WERI-Rb-1 (cell line): ENCODE data around the gene ACSBG1.

Source experiments
- DNase-seq: peaks from one replicate; pipeline ENCODE4 v3.0.0-alpha.2; 2020
- H3K27ac ChIP-seq: fragments of 250-450 bp; sonication (Bioruptor Pico); 2 replicates; pipeline ENCODE4 v1.5.1; 2020; ENCODE audit warnings: mild to moderate bottlenecking, moderate library complexity
- H3K27me3 ChIP-seq: fragments of 250-450 bp; sonication (Bioruptor Pico); 2 replicates; pipeline ENCODE4 v1.5.1; 2021; ENCODE audit warnings: mild to moderate bottlenecking, low read depth, moderate library complexity; ENCODE audit not compliant: insufficient read depth, severe bottlenecking
- H3K36me3 ChIP-seq: fragments of 250-450 bp; sonication (Bioruptor Pico); 2 replicates; pipeline ENCODE4 v1.5.1; 2020; ENCODE audit warnings: mild to moderate bottlenecking, moderate library complexity
- H3K4me3 ChIP-seq: 2 replicates; pipeline ENCODE4 v1.5.1; 2011; ENCODE audit warnings: low read depth, mild to moderate bottlenecking, control low read depth, low read length
- H3K9me3 ChIP-seq: fragments of 250-450 bp; sonication (Bioruptor Pico); 2 replicates; pipeline ENCODE4 v1.5.1; 2021; ENCODE audit warnings: mild to moderate bottlenecking, moderate library complexity; ENCODE audit not compliant: severe bottlenecking
- TF ChIP-seq, protein P1 (sequence below): IDR thresholded peaks from 2 replicates; pipeline ENCODE4 v1.5.1; 2011; ENCODE audit warnings: low read depth, mild to moderate bottlenecking, control low read depth, inconsistent platforms, low read length

The ACSBG1 gene

DNA sequence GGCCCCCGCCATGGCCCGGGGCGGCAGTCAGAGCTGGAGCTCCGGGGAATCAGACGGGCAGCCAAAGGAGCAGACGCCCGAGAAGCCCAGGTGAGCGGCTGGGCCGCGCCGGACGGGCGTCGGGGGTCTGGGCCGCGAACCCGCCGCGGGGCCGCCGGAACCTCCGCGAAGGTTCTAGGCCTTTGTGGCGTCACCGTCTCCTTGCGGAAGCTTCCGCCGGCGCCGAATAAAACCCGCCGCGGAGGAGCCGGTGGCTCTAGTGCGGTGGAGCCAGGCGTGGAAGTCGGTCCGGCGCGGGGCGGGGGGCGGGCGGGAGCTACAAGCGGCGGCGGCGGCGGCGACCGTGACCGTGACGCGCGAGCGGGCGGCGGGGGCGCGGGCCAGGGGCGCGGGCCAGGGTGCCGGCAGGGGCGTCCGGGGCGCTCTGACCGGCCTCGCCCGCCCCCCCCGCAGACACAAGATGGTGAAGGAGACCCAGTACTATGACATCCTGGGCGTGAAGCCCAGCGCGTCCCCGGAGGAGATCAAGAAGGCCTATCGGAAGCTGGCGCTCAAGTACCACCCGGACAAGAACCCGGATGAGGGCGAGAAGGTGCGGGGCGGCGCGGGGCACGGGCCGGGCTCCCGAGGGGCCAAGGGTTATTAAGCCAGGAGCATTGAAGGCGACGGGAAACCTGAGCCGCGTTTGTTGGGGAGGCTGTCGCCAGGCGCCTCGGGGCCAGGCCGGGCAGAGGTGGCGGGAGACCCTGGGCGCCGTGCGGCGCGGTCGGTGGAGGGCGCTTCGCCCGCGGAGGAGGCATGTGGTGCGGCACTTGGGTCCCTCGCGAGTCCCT lies 30.2 kb upstream of the ACSBG1 start, which contains the start of gene DNAJA4:
DNAJA4 (plus strand) TSS at position 259 of the 833 bp plus-strand sequence; CDS start at position 461, 202 bp downstream.
- TF ChIP-seq, protein P1, sequence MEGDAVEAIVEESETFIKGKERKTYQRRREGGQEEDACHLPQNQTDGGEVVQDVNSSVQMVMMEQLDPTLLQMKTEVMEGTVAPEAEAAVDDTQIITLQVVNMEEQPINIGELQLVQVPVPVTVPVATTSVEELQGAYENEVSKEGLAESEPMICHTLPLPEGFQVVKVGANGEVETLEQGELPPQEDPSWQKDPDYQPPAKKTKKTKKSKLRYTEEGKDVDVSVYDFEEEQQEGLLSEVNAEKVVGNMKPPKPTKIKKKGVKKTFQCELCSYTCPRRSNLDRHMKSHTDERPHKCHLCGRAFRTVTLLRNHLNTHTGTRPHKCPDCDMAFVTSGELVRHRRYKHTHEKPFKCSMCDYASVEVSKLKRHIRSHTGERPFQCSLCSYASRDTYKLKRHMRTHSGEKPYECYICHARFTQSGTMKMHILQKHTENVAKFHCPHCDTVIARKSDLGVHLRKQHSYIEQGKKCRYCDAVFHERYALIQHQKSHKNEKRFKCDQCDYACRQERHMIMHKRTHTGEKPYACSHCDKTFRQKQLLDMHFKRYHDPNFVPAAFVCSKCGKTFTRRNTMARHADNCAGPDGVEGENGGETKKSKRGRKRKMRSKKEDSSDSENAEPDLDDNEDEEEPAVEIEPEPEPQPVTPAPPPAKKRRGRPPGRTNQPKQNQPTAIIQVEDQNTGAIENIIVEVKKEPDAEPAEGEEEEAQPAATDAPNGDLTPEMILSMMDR = no peak
- H3K9me3 ChIP-seq = no peaks in the 10 kb centered on the region
- no peak within 1 kb of the TSS for H3K27ac ChIP-seq
- no peaks in the 10 kb centered on the region for H3K27me3 ChIP-seq
- no peaks in the 10 kb centered on the region for H3K36me3 ChIP-seq
- DNase-seq = no peak
- no peak within 1 kb of the TSS for H3K4me3 ChIP-seq

DNA sequence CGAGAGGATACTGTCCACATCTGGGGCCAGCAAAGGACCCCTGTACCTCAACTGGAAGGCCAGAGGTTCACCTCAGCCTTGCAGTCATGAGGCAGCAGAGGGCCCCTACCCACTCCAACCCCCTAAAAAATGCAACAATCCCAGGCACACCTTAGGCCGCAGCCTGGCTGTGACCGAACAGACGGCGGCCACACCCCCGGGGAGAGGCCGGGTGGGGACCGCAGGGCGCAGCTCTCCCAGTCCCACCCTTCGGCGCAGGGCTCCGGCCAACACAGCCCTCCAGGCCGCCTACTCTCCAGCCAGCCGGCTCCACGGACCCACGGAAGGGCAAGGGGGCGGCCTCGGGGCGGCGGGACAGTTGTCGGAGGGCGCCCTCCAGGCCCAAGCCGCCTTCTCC lies 29.5 kb upstream of the ACSBG1 start:
- no peak for DNase-seq
- Histone ChIP-seq H3K36me3 (no peaks in the 10 kb centered on the region), H3K9me3 (no peaks in the 10 kb centered on the region), H3K4me3 (no peak overlapping the region), H3K27ac (no peak overlapping the region), H3K27me3 (no peaks in the 10 kb centered on the region)
- TF ChIP-seq, protein P1 = no peak

DNA sequence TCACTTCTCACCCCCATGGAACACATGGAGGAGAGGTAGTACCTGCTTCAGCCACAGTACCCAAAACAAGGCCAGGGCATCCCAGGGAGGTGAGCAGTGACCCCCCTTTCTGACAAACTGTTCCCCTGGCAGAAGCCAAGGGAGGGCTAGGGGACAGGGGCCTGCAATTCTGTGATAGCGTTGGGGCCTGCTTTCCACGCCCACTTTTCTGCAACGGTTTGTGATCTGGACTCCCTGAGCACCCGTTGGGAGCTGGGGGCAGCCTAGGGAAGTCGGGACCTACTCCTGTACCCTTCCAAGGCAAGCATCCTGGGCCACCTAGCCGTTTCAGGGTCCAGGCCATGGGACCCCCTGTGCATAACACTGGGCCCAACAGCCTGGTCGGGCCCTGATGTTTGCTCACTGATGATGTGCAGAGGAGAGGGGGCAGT lies 29.0 kb upstream of the ACSBG1 start:
- no peak overlapping the region for H3K4me3 ChIP-seq
- H3K27ac ChIP-seq = no peak overlapping the region
- H3K9me3 ChIP-seq = no peaks in the 10 kb centered on the region
- DNase-seq = no peak
- no peaks in the 10 kb centered on the region for H3K27me3 ChIP-seq
- no peaks in the 10 kb centered on the region for H3K36me3 ChIP-seq
- TF ChIP-seq, protein P1 = no peak

DNA sequence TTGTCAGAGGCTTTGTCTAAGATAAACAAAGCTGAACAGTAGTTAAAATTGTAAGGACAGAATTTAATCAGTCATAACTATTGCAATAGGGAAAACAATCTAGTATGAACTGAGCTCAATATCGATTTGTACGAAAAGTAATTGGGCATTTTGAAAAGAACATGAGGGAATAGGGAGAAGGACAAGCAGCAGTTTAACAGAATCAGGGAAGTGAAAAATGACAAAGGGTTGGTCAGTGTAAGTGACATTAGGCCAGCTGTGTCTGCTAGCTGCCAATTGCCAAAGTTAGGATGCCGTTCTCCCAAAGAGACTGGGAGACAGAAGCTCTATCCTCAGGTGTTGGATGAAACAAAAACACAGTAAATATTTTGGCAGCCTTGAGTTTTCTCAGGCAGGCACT lies 26.7 kb upstream of the ACSBG1 start:
- TF ChIP-seq, protein P1 = no peak
- Histone ChIP-seq H3K9me3 (no peaks in the 10 kb centered on the region), H3K4me3 (no peak overlapping the region), H3K27me3 (no peaks in the 10 kb centered on the region), H3K36me3 (no peaks in the 10 kb centered on the region), H3K27ac (no peak overlapping the region)
- DNase-seq = no peak

DNA sequence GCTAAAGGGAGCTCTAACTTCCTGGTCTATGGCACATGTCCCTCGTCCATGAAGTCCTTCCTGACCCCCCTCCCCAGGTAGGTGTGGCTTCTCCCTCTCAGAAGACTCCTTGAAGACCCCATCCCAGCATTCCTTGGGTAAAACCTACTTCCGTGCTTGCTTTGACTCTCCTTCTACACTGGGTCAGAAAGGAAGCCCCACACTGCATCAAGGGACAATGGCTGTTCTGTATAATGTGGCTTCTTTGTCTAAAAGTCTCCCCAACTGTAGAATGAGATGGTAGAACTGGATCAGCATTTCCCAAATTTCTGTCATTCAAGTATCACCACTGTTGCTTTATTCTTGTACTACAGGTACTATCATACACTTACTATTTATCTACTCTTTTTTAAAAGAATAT lies 26.1 kb upstream of the ACSBG1 start:
- H3K4me3 ChIP-seq = no peak overlapping the region
- 0 out of 2 replicates have a peak overlapping the region, but pooled peaks have one; percentile 38 for H3K27ac ChIP-seq
- DNase-seq = no peak
- no peaks in the 10 kb centered on the region for H3K27me3 ChIP-seq
- TF ChIP-seq, protein P1 = no peak
- no peaks in the 10 kb centered on the region for H3K9me3 ChIP-seq
- H3K36me3 ChIP-seq = no peaks in the 10 kb centered on the region
